ENCODE measurements around the gene NEXMIF. TPM values are rescaled to one million over a fixed set of nuclear protein-coding genes. Genes with fewer than 3 reads are reported as not detected.

Gene NEXMIF
- total RNA-seq, 2 donors from 2014 or later, result 1.8 to 1.9 TPM

- Histone ChIP-seq H3K27me3 (ENCODE audit: control insufficient read depth, insufficient read depth, low read length, poor library complexity, severe bottlenecking) (no peaks in the 10 kb centered on the region), H3K4me3 (ENCODE audit: low read length) (peak overlapping the region; percentile 73), H3K9ac (ENCODE audit: extremely low read depth, low read length, poor library complexity, severe bottlenecking) (no peak overlapping the region), H3K27ac (ENCODE audit: low read depth, low read length) (no peak overlapping the region), H3K9me3 (ENCODE audit: control insufficient read depth, low read length) (peaks cover 25% of the 10 kb centered on the region), H3K4me1 (ENCODE audit: control insufficient read depth, insufficient read depth, low read length) (peaks cover 5% of the 10 kb centered on the region), H3K36me3 (ENCODE audit: control insufficient read depth, insufficient read depth, low read length) (no peaks in the 10 kb centered on the region)
- peaks cover 83% of the 10 kb centered on the region for H3K9me3 Mint-ChIP-seq
- H3K27ac Mint-ChIP-seq, result no peak overlapping the region
- H3K4me3 Mint-ChIP-seq, result no peak overlapping the region
- H3K4me1 Mint-ChIP-seq, result peaks cover 12% of the 10 kb centered on the region
- no peaks in the 10 kb centered on the region for H3K27me3 Mint-ChIP-seq (ENCODE audit: insufficient read depth)
- 72% methylated on average over 5 of the region's 5 CpGs; no CpG with 5 or more reads in 1 of the 2 experiments for WGBS, 2 experiments (ENCODE audit: insufficient coverage in 1 of 2, insufficient read length in 1 of 2)
- DNase-seq, result no peak
- H3K36me3 Mint-ChIP-seq (ENCODE audit: low read depth), result peaks cover 4% of the 10 kb centered on the region
- TF ChIP-seq CTCF (conservative IDR thresholded peaks at IDR 0.05), result no peak
Observed at GRCh38 chrX:74804574-74804973, 120.7 kb downstream of the NEXMIF start.

DNA sequence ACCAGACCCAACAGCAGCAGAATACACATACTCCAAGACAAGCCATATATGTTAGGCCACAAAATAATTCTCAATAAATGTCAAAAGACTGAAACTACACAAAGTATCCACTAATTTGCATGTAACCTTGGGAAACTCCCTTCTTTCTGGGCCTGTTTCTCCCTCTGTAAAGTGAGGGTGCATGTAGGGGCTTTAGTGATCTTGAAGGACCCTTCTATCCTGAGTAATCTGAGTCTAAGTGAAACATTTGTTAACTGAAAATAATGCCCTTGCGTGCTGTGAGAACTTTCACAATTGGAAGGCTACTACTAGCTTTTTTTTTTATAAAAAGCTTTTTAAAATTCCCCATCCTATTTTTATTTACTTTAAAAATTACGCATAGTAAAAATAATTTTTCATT lies 125.2 kb downstream of the NEXMIF start:
- no peaks in the 10 kb centered on the region for H3K27me3 Mint-ChIP-seq (ENCODE audit: insufficient read depth)
- DNase-seq, result no peak
- peaks cover 5% of the 10 kb centered on the region for H3K4me1 ChIP-seq (ENCODE audit: control insufficient read depth, insufficient read depth, low read length)
- no peak overlapping the region for H3K27ac Mint-ChIP-seq
- no peak for TF ChIP-seq CTCF (conservative IDR thresholded peaks at IDR 0.05)
- peaks cover 70% of the 10 kb centered on the region for H3K9me3 Mint-ChIP-seq
- H3K9me3 ChIP-seq (ENCODE audit: control insufficient read depth, low read length), result peaks cover 24% of the 10 kb centered on the region
- no peaks in the 10 kb centered on the region for H3K27me3 ChIP-seq (ENCODE audit: control insufficient read depth, insufficient read depth, low read length, poor library complexity, severe bottlenecking)
- WGBS, 2 experiments (ENCODE audit: insufficient coverage in 1 of 2, insufficient read length in 1 of 2), result 94% methylated on average over 2 of the region's 2 CpGs; no CpG with 5 or more reads in 1 of the 2 experiments
- H3K4me3 Mint-ChIP-seq, result no peak overlapping the region
- no peak overlapping the region for H3K27ac ChIP-seq (ENCODE audit: low read depth, low read length)
- no peaks in the 10 kb centered on the region for H3K36me3 ChIP-seq (ENCODE audit: control insufficient read depth, insufficient read depth, low read length)
- H3K9ac ChIP-seq (ENCODE audit: extremely low read depth, low read length, poor library complexity, severe bottlenecking), result no peak overlapping the region
- peaks cover 6% of the 10 kb centered on the region for H3K36me3 Mint-ChIP-seq (ENCODE audit: low read depth)
- no peak overlapping the region for H3K4me3 ChIP-seq (ENCODE audit: low read length)
- peaks cover 6% of the 10 kb centered on the region for H3K4me1 Mint-ChIP-seq

DNA sequence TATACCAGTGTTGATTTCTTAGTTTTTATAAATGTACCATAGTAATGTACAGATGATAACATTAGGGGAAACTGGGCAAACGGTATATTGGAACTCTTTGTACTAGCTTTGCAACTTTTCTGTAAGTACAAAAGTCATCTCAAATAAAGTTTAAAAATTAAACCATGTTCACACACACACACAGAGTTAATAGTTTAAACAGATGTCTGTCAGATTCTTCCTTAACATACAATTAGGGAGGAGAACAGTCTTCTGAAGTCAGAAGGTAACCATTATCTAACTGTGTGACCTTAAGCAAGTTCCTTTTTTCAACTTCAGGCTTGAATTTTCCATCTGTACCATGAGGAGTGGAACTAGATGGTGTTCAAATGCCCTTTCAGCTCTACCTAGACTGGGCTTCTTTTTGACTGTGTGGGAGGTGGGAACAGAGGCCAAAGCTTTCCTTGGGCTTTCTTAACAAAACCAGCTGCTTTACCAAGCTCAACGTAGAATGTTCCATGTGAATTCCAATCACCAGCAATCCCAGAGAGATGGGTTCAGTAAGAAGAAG lies 127.8 kb downstream of the NEXMIF start:
- no peak for TF ChIP-seq CTCF (conservative IDR thresholded peaks at IDR 0.05)
- Mint-ChIP-seq H3K27me3 (ENCODE audit: insufficient read depth) (no peaks in the 10 kb centered on the region), H3K4me1 (no peaks in the 10 kb centered on the region), H3K9me3 (peaks cover 56% of the 10 kb centered on the region), H3K36me3 (ENCODE audit: low read depth) (peaks cover 9% of the 10 kb centered on the region), H3K4me3 (no peak overlapping the region), H3K27ac (no peak overlapping the region)
- Histone ChIP-seq H3K9ac (ENCODE audit: extremely low read depth, low read length, poor library complexity, severe bottlenecking) (no peak overlapping the region), H3K9me3 (ENCODE audit: control insufficient read depth, low read length) (peaks cover 28% of the 10 kb centered on the region), H3K36me3 (ENCODE audit: control insufficient read depth, insufficient read depth, low read length) (no peaks in the 10 kb centered on the region), H3K4me3 (ENCODE audit: low read length) (no peak overlapping the region), H3K27ac (ENCODE audit: low read depth, low read length) (no peak overlapping the region), H3K27me3 (ENCODE audit: control insufficient read depth, insufficient read depth, low read length, poor library complexity, severe bottlenecking) (no peaks in the 10 kb centered on the region), H3K4me1 (ENCODE audit: control insufficient read depth, insufficient read depth, low read length) (no peaks in the 10 kb centered on the region)
- 100% methylated on average over 1 of the region's 2 CpGs; no CpG with 5 or more reads in 1 of the 2 experiments for WGBS, 2 experiments (ENCODE audit: insufficient coverage in 1 of 2, insufficient read length in 1 of 2)
- no peak for DNase-seq

Data from endodermal cell (in vitro differentiated cells).